ENCODE results near the gene RPS6KA2.

RPS6KA2 gene

DNA sequence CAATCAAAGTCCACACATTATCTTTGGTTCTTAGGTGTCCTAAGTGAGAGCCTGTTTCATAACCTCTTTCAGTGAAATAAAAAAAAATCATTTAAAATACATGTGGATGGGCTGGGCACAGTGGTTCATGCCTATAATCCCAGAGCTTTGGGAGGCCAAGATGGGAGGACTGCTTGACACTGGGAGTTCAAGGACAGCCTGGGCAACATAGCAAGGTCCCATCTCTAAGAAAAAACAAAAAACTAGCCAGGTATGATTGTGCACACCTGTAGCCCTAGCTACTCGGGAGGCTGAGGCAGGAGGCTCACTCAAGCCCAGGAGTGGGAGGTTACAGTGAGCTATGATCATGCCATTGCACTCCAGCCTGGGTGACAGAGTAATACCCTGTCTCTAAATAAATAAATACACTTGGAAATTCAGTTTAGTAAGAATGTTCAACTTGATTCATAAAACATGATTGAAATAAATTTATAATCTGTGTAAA lies 247.9 kb downstream of the RPS6KA2 start:
- no peak overlapping the region for H3K4me3 ChIP-seq (replicated peaks; ENCODE audit: insufficient read depth, low read length)
- no peak for DNase-seq (ENCODE audit: low read depth in 1 of 2, low spot score in 1 of 2)
- H3K27me3 ChIP-seq (ENCODE audit: insufficient read depth, poor library complexity, severe bottlenecking), result no peaks in the 10 kb centered on the region
- no peak overlapping the region for H3K27ac ChIP-seq (replicated peaks)
- TF ChIP-seq SPI1 (IDR thresholded peaks at IDR 0.05; ENCODE audit: borderline replicate concordance, low read depth) (no peak), POLR2AphosphoS5 (IDR thresholded peaks at IDR 0.05; ENCODE audit: low read depth) (no peak), GABPA (IDR thresholded peaks at IDR 0.05; ENCODE audit: low read depth) (no peak)
- TF ChIP-seq, protein P1, sequence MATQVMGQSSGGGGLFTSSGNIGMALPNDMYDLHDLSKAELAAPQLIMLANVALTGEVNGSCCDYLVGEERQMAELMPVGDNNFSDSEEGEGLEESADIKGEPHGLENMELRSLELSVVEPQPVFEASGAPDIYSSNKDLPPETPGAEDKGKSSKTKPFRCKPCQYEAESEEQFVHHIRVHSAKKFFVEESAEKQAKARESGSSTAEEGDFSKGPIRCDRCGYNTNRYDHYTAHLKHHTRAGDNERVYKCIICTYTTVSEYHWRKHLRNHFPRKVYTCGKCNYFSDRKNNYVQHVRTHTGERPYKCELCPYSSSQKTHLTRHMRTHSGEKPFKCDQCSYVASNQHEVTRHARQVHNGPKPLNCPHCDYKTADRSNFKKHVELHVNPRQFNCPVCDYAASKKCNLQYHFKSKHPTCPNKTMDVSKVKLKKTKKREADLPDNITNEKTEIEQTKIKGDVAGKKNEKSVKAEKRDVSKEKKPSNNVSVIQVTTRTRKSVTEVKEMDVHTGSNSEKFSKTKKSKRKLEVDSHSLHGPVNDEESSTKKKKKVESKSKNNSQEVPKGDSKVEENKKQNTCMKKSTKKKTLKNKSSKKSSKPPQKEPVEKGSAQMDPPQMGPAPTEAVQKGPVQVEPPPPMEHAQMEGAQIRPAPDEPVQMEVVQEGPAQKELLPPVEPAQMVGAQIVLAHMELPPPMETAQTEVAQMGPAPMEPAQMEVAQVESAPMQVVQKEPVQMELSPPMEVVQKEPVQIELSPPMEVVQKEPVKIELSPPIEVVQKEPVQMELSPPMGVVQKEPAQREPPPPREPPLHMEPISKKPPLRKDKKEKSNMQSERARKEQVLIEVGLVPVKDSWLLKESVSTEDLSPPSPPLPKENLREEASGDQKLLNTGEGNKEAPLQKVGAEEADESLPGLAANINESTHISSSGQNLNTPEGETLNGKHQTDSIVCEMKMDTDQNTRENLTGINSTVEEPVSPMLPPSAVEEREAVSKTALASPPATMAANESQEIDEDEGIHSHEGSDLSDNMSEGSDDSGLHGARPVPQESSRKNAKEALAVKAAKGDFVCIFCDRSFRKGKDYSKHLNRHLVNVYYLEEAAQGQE (IDR thresholded peaks at IDR 0.05; ENCODE audit: insufficient replicate concordance, low read depth), result no peak
- TF ChIP-seq, protein P2, sequence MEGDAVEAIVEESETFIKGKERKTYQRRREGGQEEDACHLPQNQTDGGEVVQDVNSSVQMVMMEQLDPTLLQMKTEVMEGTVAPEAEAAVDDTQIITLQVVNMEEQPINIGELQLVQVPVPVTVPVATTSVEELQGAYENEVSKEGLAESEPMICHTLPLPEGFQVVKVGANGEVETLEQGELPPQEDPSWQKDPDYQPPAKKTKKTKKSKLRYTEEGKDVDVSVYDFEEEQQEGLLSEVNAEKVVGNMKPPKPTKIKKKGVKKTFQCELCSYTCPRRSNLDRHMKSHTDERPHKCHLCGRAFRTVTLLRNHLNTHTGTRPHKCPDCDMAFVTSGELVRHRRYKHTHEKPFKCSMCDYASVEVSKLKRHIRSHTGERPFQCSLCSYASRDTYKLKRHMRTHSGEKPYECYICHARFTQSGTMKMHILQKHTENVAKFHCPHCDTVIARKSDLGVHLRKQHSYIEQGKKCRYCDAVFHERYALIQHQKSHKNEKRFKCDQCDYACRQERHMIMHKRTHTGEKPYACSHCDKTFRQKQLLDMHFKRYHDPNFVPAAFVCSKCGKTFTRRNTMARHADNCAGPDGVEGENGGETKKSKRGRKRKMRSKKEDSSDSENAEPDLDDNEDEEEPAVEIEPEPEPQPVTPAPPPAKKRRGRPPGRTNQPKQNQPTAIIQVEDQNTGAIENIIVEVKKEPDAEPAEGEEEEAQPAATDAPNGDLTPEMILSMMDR (IDR thresholded peaks at IDR 0.05; ENCODE audit: insufficient read depth, low read length), result no peak

DNA sequence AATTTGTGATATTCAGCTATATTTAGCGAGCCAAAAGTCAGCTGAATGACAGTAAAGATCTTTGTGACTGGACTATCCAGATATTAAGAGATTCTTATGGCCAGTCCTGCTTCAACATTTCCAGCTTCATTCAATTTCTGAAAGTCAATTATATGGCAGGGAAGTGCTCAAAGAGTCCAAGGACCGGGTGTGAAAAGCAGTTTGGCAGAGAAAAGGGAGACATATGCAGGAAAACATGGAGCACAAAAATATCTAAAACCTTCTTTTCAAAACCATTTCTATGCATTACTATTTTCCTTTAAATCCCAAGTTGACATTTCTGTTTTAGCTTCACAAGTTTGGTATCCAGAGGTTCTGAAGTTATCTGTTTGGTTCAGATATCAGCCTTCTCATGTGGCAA lies 249.3 kb downstream of the RPS6KA2 start:
- H3K4me3 ChIP-seq (replicated peaks; ENCODE audit: insufficient read depth, low read length), result no peak overlapping the region
- H3K27ac ChIP-seq (replicated peaks), result no peak overlapping the region
- DNase-seq (ENCODE audit: low read depth in 1 of 2, low spot score in 1 of 2), result no peak
- H3K27me3 ChIP-seq (ENCODE audit: insufficient read depth, poor library complexity, severe bottlenecking), result no peaks in the 10 kb centered on the region
- TF ChIP-seq, protein P1 (IDR thresholded peaks at IDR 0.05; ENCODE audit: insufficient replicate concordance, low read depth), result no peak
- no peak for TF ChIP-seq GABPA (IDR thresholded peaks at IDR 0.05; ENCODE audit: low read depth)
- no peak for TF ChIP-seq POLR2AphosphoS5 (IDR thresholded peaks at IDR 0.05; ENCODE audit: low read depth)
- TF ChIP-seq, protein P2 (IDR thresholded peaks at IDR 0.05; ENCODE audit: insufficient read depth, low read length), result no peak
- TF ChIP-seq SPI1 (IDR thresholded peaks at IDR 0.05; ENCODE audit: borderline replicate concordance, low read depth), result no peak

DNA sequence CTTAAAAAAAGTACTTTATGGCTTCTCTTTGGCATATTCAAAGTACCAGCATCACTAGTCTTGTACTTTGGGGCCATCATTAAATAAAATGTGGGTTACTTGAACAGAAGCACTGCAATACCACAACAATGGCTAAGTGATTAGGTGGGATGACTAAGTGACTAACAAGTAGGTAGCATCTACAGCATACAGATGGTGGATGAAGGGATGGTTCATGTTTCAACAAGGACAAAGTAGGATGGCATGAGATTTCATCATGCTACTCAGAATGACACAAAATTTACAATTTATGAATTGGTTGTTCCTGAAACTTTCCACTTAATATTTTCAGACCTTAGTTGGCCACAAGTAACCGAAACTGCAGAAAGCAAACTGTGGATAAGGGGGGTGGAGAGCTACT lies 252.0 kb downstream of the RPS6KA2 start:
- no peaks in the 10 kb centered on the region for H3K27me3 ChIP-seq (ENCODE audit: insufficient read depth, poor library complexity, severe bottlenecking)
- TF ChIP-seq, protein P2 (IDR thresholded peaks at IDR 0.05; ENCODE audit: insufficient read depth, low read length), result no peak
- TF ChIP-seq GABPA (IDR thresholded peaks at IDR 0.05; ENCODE audit: low read depth), result no peak
- no peak for TF ChIP-seq SPI1 (IDR thresholded peaks at IDR 0.05; ENCODE audit: borderline replicate concordance, low read depth)
- H3K4me3 ChIP-seq (replicated peaks; ENCODE audit: insufficient read depth, low read length), result no peak overlapping the region
- no peak for DNase-seq (ENCODE audit: low read depth in 1 of 2, low spot score in 1 of 2)
- no peak overlapping the region for H3K27ac ChIP-seq (replicated peaks)

DNA sequence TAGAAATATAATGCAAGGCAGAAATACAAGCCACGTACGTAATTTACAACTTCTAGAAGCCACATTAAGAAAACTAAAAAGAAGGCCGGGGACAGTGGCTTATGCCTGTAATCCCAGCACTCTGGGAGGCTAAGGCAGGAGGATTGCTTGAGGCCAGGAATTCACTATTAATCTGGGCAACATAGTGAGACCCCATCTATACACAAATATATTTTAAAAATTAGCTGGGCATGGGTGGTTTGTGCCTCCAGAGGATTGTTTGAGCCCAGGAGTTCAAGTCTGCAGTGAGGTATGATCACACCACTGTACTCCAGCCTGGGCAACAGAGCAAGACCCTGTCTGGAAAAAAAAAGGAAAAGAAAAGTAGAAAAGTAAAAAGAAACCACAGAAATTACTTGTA lies 256.6 kb downstream of the RPS6KA2 start:
- no peak overlapping the region for H3K4me3 ChIP-seq (replicated peaks; ENCODE audit: insufficient read depth, low read length)
- H3K27me3 ChIP-seq (ENCODE audit: insufficient read depth, poor library complexity, severe bottlenecking), result no peaks in the 10 kb centered on the region
- no peak for DNase-seq (ENCODE audit: low read depth in 1 of 2, low spot score in 1 of 2)
- no peak overlapping the region for H3K27ac ChIP-seq (replicated peaks)
- TF ChIP-seq, protein P2 (IDR thresholded peaks at IDR 0.05; ENCODE audit: insufficient read depth, low read length), result no peak
- TF ChIP-seq, protein P1 (IDR thresholded peaks at IDR 0.05; ENCODE audit: insufficient replicate concordance, low read depth), result no peak
- TF ChIP-seq SPI1 (IDR thresholded peaks at IDR 0.05; ENCODE audit: borderline replicate concordance, low read depth) (no peak), POLR2AphosphoS5 (IDR thresholded peaks at IDR 0.05; ENCODE audit: low read depth) (no peak), GABPA (IDR thresholded peaks at IDR 0.05; ENCODE audit: low read depth) (no peak)

All from HL-60 (cell line).